Measurements from ENCODE around the gene C2orf74. TPM values are rescaled to one million over a fixed set of nuclear protein-coding genes. Genes with fewer than 3 reads are reported as not detected.
A peak's percentile ranks its signal among the peaks of the same experiment; 100 is the strongest.

Gene C2orf74
- total and polyA plus RNA-seq, 2 donors from 2014 or later = 23.6 to 47.6 TPM

GRCh38 chr2:61172671-61173070 lies 10.7 kb downstream of the C2orf74 start:
- Histone ChIP-seq H3K4me1 (ENCODE audit: control insufficient read depth in 2 of 3, insufficient read depth in 2 of 3, low read depth in 1 of 3, low read length in 3 of 3) (peaks cover 0 to 5% (median 0%) of the 10 kb centered on the region in 3 donors), H3K9ac (ENCODE audit: low read length in 3 of 3) (no peak overlapping the region), H3K9me3 (ENCODE audit: control insufficient read depth in 2 of 3, insufficient read depth in 1 of 3, low read length in 3 of 3) (no peaks in the 10 kb centered on the region), H3K27ac (ENCODE audit: low read depth in 2 of 2, low read length in 2 of 2) (no peak overlapping the region), H3K27me3 (ENCODE audit: control insufficient read depth, insufficient read depth, low read length) (no peaks in the 10 kb centered on the region), H3K36me3 (ENCODE audit: control insufficient read depth in 2 of 3, insufficient read depth in 3 of 3, low read length in 3 of 3) (no peaks in the 10 kb centered on the region), H3K4me3 (ENCODE audit: low read length in 3 of 3) (no peak overlapping the region)
- TF ChIP-seq CTCF (IDR thresholded peaks at IDR 0.05; ENCODE audit: borderline replicate concordance, extremely low read depth, insufficient read depth) = no peak
- FAIRE-seq (no peak), DNase-seq (no peak)
- intact Hi-C loops (cut with DNase I) = no loop called here

GRCh38 chr2:61173116-61173515 lies 11.1 kb downstream of the C2orf74 start:
- no peak for FAIRE-seq
- H3K9ac ChIP-seq (ENCODE audit: low read length in 3 of 3) = no peak overlapping the region
- no peaks in the 10 kb centered on the region for H3K36me3 ChIP-seq (ENCODE audit: control insufficient read depth in 2 of 3, insufficient read depth in 3 of 3, low read length in 3 of 3)
- no peak for DNase-seq
- H3K4me1 ChIP-seq (ENCODE audit: control insufficient read depth in 2 of 3, insufficient read depth in 2 of 3, low read depth in 1 of 3, low read length in 3 of 3) = peaks cover 0 to 7% (median under 1%) of the 10 kb centered on the region in 3 donors
- intact Hi-C loops (cut with DNase I) = no loop called here
- no peaks in the 10 kb centered on the region for H3K27me3 ChIP-seq (ENCODE audit: control insufficient read depth, insufficient read depth, low read length)
- no peak overlapping the region for H3K4me3 ChIP-seq (ENCODE audit: low read length in 3 of 3)
- no peaks in the 10 kb centered on the region for H3K9me3 ChIP-seq (ENCODE audit: control insufficient read depth in 2 of 3, insufficient read depth in 1 of 3, low read length in 3 of 3)
- TF ChIP-seq CTCF (IDR thresholded peaks at IDR 0.05; ENCODE audit: borderline replicate concordance, extremely low read depth, insufficient read depth) = no peak
- no peak overlapping the region for H3K27ac ChIP-seq (ENCODE audit: low read depth in 2 of 2, low read length in 2 of 2)

GRCh38 chr2:61175036-61175435 lies 13.0 kb downstream of the C2orf74 start:
- intact Hi-C loops (cut with DNase I) = no loop called here
- DNase-seq (no peak), FAIRE-seq (no peak)
- Histone ChIP-seq H3K9me3 (ENCODE audit: control insufficient read depth in 2 of 3, insufficient read depth in 1 of 3, low read length in 3 of 3) (no peaks in the 10 kb centered on the region), H3K4me1 (ENCODE audit: control insufficient read depth in 2 of 3, insufficient read depth in 2 of 3, low read depth in 1 of 3, low read length in 3 of 3) (peaks cover 0 to 25% (median 20%) of the 10 kb centered on the region in 3 donors), H3K27me3 (ENCODE audit: control insufficient read depth, insufficient read depth, low read length) (no peaks in the 10 kb centered on the region), H3K27ac (ENCODE audit: low read depth in 2 of 2, low read length in 2 of 2) (no peak overlapping the region), H3K9ac (ENCODE audit: low read length in 3 of 3) (no peak overlapping the region), H3K36me3 (ENCODE audit: control insufficient read depth in 2 of 3, insufficient read depth in 3 of 3, low read length in 3 of 3) (peaks cover 0 to 4% (median 0%) of the 10 kb centered on the region in 3 donors), H3K4me3 (ENCODE audit: low read length in 3 of 3) (peak overlapping the region in 1 of 3 donors; percentile 10)
- no peak for TF ChIP-seq CTCF (IDR thresholded peaks at IDR 0.05; ENCODE audit: borderline replicate concordance, extremely low read depth, insufficient read depth)

Data from kidney (tissue), 14 donors.